Kidney glomerular epithelial cell (primary cell): ENCODE measurements around the gene MXI1.
"Not testable (repeated sequence)": the region's sequence is repeated elsewhere in the genome, so short reads cannot be mapped to it uniquely, and the experiment has no call there.

ENCODE experiments used
- DNase-seq: peaks from one replicate; lab custom pipeline; 2025; lab: John Stamatoyannopoulos, UW

The MXI1 gene

DNA sequence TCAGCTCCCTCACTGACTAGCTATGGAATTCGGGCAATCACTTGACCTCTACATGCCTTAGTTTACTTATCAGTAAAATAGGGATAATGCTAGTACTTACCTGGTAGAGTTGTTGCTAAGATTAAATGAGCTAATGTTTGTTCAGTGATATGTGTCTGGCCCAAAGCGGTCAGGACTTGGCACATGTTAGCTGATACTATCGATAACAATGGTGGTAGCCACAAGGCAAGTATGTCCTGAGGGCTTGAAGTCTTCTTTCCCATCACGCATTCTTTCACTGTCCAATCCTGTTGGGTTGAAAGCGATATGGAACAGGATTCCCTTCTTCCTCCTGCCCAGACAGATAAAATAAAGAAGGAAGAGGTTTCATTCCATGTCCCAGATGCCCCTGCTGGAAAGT lies 25.5 kb upstream of the MXI1 start:
- DNase-seq, result no peak

DNA sequence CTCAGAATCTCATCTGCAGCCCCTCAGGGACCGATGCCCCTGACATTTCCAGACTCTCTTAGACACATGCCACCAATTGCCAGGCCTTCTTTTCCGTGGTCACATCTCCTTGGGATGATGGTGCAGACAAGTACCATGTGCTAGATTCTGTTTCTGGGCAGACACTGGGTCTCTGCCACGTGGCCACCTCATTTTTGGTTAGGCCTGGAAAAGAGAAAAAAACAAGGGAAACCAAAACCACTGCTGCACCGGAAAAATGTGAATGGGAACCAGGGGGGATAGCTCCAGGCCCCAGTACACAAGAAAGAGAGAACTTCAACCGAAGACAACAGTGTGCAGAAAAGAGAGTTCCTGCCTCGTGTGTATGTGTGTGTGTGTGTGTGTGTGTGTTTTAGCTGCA lies 23.0 kb upstream of the MXI1 start:
- DNase-seq, result no peak

DNA sequence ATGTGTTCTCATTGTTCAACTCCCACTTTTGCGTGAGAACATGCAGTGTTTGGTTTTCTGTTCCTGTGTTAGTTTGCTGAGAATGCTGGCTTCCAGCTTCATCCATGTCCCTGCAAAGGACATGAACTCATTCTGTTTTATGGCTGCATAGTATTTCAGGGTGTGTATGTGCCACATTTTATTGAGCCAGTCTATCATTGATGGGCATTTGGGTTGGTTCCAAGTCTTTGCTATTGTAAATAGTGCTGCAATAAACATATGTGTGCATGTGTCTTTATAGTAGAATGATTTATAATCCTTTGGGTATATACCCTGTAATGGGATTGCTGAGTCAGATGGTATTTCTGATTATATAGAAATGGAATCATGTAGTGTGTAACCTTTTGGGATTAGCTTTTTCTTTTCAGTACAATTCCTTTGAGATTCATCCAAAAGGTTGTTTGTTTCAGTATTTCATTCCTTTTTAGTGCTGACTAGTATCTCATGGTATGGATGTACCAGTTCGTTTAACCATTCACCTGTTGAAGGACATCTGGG lies 21.7 kb upstream of the MXI1 start:
- DNase-seq, result not testable (repeated sequence)

DNA sequence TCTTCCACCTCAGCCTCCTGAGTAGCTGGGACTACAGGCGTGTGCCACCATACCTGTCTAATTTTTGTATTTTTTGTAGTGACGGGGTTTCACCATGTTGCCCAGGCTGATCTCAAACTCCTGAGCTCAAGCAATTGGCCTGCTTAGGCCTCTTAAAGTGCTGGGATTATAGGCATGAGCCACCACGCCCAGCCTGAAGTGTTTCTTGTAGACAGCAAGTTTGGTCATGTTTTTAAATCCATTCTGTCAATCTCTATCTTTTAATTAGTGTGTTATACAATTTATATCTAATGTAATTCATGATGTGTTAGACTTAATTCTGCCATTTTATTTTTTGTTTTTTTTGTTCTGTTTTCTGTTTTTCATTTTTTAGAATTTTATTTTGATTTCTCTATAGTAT lies 17.2 kb upstream of the MXI1 start:
- no peak for DNase-seq

DNA sequence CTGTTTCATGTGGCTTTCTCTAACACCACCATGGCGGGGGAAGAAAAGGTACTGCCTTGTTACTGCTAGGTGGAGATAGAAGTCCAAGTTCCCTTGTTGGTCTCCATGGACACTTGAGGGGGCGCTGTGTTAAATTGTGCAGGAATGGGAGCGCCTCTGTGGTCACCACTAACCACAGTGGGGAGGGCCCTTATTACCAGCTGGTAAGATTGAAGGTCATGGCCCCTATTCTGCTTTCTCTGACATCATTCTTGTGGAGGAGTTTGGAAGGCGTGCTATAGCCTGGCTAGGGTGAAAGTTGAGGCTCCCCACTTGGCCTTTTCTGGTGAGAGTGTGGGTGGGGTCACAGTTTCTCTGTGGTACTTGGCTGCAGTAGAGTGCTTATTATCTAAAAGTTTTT lies 14.9 kb upstream of the MXI1 start:
- DNase-seq, result no peak

DNA sequence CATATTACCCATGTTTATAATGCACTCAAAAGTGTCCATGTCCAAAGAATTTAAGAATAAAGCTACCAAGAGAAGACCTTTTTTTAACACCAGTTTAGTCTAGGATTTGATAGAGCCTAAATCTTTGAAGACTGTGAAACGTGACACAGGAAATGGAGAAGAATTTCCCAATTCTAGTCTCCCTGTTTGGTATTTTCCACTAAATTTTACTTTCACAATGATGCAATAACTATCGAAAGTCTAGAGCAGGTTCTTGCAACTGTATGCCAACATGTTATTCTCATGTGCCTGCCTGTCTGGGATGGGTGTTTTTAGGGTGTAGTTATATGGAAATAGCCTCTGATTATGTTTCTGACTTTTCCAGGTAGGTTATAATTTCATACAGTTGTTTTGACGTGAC lies 6.9 kb upstream of the MXI1 start:
- DNase-seq, result no peak

DNA sequence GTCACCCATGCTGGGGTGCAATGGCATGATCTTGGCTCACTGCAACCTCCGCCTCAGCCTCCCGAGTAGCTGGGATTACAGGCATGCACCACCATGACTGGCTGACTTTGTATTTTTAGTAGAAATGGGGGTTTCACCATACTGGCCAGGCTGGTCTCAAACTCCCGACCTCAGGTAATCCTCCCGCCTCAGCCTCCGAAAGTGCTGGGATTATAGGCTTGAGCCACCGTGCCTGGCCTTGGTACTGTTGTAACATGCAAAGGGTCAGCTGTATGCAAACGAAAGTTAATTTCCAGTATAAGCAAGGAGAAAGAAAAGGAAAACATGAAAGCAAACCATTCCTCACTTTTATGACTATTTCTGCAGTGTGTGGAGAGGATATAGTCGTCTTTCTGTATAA lies 6.4 kb upstream of the MXI1 start:
- DNase-seq, result not testable (repeated sequence)

DNA sequence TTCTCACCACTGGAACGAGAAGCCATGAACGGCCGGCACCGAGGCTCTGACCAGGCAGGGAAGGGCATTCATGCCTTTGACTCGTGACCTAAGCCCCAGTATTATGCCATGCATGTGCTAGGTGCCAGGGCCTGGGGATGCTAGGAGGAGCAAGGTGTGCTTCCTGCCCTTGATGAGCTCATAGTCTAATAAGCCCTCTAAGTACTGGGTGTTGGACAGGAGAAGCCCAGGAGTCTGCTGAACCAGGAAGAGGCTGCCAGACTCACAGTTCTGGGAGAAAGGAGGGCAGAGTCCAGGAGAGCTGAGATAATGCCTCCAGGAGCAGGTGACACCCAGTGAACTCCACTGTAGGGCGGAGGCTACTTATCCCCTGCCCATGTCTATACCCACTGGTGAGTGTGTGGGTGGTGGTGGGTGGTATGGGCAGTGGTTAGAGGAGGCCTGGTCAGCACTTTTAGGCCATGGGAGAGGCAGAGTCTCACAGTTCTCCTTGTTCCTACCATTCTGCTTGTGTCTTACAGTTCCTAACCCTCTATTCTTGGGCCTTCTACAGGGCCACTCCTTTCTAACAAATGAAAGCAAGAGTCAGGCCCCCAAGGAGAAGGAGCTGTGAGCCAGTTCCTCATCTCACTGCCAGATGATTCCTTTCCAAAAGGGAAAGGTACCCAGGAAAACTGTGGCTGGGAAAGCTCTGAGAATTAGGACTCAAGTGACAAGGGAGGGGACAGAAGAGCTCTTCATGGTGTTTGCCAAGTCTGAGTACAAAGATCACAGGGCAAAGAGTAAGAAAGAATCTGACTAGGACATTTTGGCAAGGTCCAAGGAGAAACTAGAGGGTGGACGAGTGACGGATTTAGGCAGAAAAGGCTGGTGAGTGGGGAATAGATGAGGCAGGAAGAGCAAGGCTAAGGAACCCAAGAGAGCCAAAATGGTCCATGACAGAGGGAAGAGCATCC lies 3.6 kb upstream of the MXI1 start:
- DNase-seq, result no peak

DNA sequence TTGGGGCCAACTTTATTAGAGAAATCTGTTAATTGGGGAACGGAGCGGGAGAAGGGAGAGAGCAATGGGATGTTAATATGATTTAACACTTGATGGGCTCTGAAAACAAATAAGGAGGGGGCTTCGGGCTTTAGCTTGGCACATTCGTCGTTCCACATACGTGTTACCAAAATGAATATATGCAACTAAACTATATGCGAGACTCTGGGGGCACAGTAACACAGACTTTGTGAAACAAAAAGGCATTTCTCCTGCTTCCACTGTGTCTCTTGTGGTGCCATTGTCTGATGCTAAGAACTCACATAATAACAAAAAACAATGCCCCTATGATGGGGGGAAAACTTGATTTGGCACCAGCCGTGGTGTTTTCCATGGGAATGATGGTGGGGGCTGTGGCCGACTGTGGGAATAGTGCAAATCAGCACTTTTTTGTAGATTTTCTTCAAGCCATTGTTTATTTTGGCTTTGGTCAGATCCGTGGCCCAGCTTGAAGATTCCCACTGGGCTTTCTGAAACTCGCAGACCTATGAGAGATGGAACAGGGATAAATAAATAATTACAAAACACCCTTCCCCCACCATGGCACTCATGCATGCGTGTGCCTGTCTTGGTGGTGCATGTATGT lies 2.2 kb upstream of the MXI1 start:
- no peak for DNase-seq

DNA sequence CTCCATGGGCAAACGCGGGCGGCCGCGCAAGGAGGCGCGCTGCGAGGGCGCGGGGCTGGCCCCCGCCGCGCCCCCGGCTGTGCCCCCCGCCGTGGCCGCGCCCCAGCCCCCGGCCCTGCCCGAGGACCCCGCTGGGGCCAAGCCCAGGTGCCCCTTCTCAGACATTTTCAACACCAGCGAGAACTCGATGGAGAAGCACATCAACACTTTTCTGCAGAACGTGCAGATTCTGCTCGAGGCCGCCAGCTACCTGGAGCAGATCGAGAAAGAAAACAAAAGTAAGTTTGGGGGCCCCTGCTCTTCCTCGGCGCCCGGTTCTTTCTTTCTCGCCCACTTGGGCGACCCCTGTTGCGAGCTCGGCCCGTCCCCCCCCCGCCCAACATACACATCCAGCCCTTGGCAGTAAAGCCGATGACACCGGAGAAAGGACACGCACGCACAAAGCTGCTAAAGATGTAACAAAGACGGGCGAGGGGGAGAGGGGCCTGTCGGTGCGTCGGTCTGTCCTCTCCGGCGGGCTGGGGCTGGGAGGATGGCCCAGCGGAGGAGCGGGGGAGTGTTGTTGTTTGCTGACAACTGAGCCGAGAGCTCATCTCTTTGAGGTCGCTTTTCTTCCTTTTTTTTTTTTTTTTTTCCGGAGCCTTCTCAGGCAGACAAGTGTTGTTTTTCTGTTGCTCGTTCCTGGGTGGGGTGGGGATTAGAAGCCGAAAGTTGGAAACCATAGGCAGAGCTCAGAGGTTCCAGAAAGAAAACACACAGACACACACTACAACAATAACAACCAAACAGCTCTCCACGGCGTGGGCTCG lies 604 bp downstream of the MXI1 start:
- DNase-seq, result no peak

DNA sequence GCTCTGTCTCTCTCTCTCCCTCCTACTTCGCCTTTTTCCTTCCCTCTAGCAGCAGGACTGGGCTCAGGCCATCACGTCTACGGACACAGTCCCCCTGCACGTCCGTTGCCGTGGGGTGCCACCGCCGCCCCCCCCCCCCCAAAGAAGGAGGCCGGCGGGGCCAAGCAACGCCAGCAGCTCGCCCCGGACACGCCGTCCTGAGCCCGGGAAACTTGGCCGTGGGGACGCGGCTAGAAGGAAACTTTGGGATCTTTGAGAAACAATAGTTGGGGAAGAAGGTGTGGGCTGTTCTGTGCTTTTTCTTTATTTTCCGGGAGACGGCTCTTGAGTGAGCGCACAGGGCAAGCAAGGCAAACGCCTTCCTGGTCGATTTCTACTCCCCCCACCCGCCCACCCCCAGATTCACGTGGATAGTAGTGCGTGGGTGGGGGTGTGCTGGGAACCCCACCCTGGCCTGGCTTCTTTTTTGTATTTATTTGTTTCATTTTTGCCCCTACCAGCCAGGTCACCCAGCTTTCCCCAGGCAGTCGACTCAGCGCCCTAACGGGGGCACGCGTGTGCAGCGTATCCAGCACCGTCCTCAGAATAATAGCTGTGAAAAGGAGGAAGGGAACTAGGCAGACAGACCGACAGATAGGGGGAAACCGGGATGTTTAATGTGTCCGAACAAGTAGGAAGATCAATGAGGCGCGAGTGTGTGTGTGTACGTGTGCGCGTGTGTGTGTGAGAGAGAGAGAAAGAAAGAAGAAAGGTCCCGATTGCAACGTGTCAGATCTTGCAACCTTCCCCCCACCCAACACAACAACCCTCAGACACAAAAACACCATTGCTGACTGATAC lies 1.4 kb downstream of the MXI1 start:
- DNase-seq, result no peak

DNA sequence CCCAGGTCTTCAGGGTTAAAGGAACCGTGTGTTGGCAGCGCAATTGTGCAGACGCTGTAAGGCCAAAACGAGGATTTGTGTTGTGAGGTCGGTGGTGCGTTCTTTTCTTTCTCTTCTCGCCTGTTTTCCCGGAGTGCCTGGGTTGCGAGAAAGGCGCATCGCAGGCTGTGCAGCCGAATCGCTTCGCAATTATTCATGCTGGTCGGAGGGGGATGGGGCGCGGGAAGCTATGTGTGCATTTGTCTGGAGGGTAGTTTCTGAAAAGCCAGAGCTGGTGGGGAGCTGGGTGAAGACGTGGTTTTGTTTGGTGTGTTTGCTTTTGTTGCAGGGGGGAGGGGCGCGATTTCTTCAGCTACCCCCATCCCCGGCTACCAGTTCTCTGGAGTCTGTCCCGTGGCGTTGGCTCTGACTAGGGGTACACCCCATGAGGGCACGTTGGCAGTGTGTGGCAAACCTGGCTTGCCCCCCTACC lies 2.1 kb downstream of the MXI1 start:
- peak; percentile 20 for DNase-seq

DNA sequence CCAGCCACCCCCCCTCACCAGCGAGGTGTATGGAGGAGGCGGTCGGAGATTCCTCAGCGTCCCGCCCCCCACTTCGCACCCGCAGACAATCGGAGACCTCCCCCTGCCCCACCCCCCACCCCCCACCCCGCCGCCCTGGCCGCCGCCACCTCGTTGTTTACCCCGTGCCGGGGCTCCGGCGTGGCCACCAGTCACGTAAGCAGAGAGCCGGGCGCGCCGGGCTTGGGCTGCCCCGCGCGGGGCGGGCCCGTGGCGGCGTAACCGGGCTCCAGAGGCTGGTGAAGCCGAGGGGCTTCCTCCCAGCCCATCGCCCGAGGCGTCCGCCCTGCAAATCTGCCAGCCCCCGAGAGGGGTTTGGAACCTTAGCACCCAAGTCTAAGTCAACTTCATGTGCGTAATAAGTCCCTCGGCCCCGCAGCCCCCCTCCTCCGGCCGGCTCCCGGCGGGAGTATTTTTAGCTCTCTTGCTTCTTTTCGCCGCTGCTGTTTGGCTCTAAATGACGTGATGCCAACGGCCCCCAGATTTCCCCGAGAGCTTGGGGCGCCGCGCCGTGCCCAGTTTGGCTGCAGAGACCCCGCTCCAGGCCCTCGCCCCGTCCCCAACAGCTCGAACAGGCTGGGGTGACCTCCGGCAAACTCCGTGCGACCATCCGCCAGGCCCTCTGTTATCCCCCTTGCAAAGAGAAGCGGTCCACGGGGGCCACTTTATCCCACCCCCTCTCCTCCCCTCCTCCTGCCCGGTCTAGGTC lies 2.7 kb downstream of the MXI1 start:
- no peak for DNase-seq

DNA sequence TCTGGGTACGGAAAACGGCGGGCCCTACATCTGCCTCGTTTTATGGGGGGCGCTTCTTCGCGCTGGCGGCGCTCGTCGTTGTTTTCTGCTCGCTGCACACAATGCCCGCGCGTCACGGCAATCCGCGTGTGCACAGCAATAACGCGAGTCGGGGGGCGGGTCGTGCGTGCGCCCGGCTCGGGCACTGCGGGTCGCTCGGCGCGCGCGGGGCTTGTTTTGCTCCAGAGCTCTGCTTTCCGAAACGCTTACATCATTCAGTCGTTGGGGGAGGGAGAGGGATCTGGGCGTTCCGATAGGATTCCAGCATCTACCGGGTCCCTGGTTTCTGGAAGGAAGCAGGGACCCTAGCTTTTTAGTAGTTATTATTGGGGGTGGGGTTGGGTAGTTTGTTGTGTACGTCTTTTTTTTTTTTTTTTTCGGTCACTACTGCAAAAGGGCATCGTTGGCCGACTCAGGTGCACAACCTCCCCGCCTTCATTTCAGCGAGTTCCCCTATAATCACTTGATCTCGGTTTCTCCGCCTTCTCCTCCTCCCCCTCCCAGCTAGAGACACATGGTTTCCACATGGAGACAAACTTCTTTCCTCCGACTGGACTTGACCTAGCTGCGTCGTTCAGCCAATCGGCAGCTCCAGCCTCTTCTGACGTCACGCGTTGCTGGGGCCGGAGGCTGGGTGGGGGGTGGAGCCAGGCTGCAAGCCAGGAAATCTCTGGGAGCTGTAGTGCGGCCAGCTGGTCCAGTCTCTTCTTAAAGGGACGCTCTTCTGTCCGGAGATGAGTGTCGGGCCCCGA lies 3.5 kb downstream of the MXI1 start:
- DNase-seq, result peak; percentile 96

DNA sequence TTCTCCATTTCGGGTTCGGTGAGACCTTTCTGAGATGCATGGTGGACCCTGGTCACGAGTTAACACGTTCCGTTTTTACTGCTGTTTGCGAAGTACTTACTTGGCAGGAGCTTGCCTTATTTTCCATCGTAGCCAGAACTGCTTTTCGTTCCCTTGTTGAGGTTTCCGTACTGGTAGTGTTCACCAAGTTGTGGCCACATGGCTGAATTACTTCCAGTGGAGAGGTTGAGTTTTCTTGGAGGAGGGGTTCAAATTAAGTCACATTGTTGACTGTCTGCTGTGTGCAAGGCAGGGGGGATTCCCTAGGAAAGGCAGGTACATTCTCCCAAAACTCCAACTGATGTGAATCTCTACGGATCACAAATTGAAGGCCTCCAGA lies 4.0 kb downstream of the MXI1 start:
- DNase-seq, result peak; percentile 64

DNA sequence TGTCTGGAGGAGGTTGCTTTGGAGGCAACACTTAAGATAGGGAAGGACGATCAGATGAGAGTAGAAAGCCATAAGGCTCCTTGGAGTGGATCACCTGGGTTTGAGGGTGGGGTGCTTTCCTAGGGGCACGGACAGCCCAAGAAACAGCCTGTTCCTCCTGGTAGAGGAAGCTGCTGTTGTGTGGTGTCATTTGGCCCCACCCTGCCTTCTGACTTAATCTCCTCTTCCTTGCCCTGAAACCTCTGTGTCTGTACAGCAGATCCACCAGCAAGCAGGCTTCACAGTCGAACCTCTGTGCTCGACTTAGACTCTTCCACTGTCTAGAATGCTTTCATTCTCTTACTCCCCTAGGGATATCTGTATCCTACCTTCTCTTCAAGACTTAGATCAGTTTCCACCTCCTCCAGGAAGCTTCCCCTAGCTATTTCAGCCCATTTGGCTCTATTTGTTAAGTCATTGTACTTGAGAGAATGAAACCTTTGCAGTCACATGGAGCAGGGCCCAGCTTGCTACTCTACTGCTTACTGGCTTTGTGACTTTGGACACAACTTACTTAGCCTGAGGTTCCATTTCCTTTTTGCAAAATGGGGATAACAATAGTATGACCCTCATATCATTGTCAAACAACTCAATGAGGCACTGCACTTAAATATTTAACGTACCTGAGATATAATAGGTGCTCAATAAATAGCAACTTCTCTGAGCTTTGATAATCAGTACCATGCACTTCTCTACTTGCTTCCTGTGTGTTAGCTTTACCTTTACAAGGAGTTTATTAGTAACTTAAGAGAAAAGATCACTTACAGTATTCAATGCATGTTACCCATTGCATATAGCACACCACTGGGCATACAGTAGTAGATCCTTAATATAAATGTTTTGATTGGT lies 5.0 kb downstream of the MXI1 start:
- DNase-seq, result no peak

DNA sequence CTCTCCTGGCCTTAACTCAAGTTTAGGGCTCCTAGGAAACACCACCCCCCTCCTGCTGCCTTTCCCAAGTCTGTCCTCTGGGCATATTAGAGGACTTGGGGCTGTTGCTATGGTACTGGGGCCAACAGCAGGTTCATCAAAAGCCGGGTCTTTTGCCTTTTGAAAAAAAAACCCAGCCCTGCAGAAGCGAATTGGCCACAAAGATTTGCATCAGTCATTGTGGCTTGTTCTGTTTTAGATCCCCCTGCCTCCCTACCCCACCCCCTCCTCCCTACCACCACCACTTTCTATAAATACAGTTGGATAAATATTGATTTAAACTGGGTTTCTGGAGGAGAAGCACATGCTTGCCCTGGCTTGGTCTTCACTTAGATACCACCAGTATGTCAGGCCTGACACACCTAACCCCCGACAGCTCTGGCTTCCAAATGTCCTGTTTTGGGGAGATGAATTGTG lies 7.0 kb downstream of the MXI1 start:
- no peak for DNase-seq

DNA sequence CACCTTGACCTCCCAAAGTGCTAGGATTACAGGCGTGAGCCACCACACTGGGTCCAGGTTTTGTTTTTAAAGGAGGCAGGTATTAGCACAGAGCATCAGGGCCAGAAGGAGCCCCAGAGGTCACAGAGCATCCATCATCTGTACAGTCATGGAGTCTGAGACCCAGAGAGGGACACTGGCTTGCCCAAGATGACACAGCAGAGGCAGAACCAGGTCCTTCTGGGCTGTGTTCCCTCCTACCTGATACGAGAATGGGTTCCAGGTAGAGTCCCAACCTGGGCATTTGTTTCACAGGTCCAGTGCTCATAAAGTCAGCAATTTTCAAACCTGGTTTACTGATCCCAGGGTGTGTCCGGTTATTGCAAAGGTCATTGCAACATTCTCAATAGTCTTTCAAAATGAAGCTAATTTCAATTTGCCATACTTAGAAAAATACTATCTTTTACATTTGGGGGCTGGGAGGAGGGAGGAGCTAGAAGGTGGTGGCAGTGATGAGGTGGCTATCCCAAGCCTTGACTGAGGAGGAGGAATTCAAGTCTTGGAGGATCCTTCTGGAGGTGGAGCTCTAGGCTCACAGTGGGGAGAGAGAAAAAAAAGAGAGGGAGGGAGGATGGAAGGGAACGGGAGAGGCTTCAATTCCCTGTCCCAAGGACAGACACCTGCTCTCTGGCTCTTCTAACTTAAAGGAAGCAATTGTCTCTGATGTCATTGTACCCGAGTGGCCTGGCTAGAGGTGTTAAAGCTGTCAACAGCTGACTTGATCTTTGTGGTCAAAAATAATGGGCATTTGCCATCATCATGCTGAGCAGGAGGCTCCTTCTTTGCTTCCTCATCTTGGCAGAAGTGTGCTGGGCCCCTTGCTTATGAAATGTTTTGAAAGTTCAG lies 8.1 kb downstream of the MXI1 start:
- DNase-seq, result no peak
